T-helper 22 cell (primary cell): ENCODE results near the gene ARTN.

Source experiments
- DNase-seq: peaks from one replicate; pipeline ENCODE4 v3.0.0-alpha.2; 2020; ENCODE audit warnings: low read depth

ARTN gene

DNA sequence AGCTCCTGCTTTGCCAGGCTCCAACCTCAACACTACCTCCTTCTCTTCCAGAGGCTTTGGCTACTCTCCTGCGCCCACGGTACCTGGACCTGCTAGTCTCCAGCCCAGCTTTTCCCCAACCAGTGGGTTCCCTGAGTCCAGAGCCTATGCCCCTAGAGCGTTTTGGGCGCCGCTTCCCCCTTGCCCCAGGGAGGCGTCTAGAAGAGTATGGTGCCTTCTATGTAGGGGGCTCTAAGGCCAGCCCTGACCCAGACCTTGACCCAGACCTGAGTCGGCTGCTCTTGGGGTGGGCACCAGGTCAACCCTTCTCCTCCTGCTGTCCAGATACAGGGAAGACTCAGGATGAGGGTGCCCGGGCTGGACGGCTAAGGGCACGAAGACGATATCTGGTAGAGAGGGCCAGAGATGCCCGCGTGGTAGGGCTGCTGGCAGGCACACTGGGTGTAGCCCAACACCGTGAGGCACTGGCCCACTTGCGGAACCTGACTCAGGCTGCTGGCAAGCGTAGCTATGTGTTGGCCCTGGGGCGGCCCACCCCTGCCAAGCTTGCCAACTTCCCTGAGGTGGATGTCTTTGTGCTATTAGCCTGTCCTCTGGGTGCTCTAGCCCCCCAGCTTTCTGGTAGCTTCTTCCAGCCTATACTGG is 37.9 kb downstream of the ARTN start:
- DNase-seq = no peak

DNA sequence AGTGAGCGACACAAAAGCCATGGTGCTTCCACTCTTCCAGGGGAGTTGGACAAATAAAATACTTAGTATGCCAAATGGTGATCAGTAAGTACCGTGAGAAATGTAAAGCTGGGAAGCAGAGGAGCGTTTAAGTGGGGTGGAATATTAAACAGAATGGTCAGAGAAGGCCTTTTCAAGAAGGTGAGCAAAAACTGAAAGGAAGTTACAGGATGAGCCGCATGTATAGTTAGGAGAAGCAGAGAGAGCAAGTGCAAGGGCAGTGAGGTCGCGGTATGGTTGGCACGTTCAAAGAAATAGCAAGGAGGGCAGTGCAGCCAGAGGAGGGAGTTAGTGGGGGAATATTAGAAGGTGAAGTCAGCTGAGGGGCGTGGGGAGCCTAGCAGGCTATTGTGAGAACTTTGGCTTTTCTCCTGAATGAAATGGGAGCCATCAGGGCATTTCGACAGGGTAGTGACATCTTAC is 40.4 kb downstream of the ARTN start:
- no peak for DNase-seq

DNA sequence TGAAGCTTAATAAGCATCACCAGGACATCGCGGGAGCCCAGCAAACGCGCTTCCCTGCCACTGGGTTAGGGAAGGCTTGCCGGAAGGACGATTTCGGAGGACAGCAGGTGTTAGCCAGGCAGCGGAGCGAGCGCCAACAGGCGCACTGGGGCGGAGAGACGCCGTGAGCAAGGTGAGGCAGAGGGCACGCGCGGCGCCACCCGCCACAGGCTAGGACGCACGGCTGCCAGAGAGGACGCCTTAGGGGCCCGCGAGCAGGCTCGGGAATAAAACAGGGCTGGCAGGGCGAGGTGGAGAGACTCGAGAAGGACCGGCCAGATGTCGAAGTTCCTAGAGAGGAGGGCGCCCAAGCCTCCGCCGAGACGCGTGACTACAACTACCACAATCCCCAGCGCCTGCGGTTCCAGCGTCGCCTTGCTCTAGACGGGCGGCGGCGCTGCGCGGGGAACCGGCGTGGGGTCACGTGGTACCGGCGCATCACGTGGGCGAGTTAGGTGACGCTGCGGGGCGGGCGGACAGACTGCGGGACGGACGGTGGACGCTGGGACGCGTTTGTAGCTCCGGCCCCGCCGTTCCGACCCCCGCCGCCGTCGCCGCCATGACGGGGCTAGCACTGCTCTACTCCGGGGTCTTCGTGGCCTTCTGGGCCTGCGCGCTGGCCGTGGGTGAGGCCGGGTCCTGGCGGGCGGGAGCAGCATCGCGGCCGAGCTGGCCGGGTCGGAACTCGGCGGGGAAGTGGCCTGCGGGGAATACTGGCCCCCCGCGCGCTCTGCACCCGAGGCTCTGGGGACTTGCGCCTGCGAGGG is 41.0 kb downstream of the ARTN start, which contains the start of gene ATP6V0B:
ATP6V0B (plus strand) TSS at position 518 of the 806 bp plus-strand sequence; CDS start at position 599, 81 bp downstream.
- DNase-seq = peak; percentile 89

DNA sequence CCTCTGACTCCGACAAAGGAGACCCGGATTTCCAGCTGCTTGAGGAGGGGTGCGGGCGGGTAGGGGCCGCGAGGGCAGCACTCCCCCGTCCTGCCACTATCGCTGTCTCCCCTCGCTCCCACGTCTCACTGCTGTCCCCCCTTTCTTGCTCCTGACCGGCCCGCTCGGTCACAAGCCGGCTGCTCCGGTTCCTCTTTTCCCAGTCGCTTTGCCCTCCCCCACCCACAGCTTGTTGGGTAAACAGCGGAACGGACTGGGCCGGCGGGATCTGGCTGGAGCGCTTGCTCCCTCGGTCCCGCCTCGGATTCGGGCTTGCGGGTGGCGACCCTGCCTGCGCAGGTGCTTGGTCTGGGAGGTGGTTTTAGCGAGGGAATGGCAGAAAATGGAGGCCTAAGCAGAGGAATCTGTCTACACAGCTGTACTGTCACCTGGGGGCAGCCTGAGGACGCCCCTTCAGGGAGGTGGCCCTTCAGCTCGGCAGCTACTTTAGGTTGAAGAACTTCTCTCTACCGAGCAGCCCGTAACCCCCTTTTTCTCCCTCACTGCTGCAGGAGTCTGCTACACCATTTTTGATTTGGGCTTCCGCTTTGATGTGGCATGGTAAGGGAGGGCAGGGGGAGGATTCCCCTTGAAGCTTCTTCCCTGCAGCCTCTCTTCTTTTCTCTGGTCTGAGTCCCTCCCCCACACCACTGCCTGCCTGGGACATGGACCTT is 41.8 kb downstream of the ARTN start:
- DNase-seq = peak; percentile 18

DNA sequence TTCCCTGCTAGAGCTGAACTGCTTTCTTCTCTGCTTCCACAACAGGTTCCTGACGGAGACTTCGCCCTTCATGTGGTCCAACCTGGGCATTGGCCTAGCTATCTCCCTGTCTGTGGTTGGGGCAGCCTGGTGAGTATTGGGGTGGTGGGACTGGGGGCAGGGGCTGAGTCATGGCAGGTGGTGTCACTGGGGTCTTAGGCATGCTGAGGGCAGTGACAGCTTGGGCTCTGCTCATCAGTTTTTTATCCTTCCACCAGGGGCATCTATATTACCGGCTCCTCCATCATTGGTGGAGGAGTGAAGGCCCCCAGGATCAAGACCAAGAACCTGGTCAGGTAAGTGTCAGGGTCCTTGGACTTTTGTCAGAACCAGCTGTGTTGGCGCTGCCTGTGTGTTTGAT is 42.4 kb downstream of the ARTN start:
- no peak for DNase-seq

DNA sequence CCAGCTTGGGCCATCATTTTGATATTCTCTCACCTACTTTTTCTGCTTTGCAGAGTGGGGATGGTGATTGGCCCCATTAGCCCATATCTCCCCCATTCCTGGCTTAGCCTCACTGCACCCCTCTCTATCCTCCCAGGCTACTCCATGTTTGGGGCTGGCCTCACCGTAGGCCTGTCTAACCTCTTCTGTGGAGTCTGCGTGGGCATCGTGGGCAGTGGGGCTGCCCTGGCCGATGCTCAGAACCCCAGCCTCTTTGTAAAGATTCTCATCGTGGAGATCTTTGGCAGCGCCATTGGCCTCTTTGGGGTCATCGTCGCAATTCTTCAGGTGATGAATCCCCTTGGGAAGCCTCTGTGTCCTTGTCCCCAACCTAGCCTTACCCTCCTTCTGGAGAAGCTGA is 43.3 kb downstream of the ARTN start:
- no peak for DNase-seq

DNA sequence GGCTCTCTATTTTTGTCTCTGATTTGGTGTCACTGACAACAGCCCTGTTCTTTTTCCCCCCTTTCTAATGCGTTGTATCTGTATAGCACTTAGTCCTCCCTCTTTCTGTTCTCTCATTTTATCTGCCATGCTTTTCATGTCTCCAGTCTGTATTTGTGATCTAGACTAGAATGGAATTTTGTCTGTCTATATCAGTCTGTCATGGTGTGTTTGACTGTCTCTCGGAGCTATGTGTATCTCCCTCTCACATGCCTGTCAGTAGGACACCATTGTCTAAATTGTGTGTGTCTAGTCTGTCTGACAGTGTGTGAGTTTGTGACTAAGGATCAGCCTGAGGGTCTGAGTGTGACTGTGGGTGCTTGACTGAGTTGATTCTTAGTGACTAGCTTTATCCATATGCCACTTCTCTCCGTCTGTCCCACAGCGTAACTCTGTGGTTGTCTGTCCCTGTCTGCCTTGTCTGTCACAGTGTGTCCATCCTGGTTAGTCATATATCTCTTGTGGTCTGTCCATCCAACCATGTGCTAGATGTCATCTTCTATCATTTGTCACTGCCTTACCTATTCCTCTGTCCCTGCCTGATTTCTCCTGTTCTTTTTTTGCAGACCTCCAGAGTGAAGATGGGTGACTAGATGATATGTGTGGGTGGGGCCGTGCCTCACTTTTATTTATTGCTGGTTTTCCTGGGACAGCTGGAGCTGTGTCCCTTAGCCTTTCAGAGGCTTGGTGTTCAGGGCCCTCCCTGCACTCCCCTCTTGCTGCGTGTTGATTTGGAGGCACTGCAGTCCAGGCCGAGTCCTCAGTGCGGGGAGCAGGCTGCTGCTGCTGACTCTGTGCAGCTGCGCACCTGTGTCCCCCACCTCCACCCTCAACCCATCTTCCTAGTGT is 44.0 kb downstream of the ARTN start:
- DNase-seq = no peak

DNA sequence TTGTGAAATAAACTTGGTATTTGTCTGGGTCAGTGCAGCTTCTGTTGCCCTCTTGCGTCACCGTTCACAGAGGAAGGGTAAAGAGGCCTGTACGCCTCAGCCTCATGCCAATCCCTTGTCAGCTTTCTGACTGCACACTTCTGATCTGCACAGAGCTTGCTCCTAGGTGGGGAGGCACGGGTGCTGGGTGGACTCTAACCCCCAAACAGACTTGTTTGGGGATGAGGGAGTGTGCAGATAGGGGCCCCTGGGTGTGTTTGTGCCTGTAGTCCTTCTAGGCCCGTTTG is 44.6 kb downstream of the ARTN start:
- DNase-seq = no peak

DNA sequence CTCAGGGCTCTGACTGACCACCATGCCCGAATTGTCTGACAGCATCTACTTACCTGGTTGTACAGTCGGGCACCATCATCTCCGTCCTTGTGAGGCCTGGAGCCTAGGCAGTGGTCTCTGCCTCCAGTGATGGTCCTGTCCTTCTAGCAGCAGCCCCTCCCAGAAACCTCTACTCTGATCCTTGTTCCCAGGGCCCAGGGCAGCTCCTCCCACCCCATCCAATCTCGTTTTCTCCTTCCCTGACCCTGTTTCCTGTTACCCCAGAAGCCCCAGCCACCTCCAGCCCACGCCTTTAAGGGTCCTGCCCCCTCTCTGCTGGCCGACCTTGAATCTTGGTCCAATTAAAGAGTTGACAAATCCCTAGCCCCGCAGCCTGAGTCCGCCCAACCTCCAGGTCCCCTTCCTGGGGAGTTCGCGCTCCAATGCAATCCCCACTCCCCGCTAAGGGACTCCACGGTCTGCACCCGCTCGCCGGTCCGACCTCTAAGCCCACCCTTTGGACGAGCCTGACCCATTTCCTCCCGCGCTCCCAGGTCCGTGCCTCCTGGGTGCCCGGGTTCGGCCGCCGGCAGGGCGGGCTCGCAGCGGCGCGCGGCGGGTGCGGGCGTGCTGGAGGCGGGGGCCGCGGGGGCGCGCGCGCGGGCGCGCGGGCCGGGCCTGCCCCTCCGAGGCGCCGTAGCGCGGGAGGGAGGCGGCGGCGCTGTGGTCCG is 45.1 kb downstream of the ARTN start, which contains the start of gene B4GALT2:
B4GALT2 (plus strand) TSS at position 660 of the 710 bp plus-strand sequence. CDS start 1,951 bp downstream, outside the sequence.
- no peak for DNase-seq

DNA sequence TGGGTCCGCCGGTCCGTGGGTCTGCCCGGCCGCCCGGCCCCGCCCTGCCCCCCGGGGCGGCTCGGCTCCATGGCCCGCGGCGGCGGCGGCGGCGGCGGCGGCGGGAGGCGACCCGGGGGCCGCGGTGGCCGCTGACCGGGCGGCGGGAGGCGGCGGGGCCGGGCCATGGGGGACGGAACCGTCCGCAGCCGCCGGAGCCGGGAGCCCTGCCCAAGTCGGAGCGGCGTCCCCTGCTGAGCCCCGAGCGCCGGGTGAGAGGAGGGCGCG is 45.6 kb downstream of the ARTN start:
- DNase-seq = no peak

DNA sequence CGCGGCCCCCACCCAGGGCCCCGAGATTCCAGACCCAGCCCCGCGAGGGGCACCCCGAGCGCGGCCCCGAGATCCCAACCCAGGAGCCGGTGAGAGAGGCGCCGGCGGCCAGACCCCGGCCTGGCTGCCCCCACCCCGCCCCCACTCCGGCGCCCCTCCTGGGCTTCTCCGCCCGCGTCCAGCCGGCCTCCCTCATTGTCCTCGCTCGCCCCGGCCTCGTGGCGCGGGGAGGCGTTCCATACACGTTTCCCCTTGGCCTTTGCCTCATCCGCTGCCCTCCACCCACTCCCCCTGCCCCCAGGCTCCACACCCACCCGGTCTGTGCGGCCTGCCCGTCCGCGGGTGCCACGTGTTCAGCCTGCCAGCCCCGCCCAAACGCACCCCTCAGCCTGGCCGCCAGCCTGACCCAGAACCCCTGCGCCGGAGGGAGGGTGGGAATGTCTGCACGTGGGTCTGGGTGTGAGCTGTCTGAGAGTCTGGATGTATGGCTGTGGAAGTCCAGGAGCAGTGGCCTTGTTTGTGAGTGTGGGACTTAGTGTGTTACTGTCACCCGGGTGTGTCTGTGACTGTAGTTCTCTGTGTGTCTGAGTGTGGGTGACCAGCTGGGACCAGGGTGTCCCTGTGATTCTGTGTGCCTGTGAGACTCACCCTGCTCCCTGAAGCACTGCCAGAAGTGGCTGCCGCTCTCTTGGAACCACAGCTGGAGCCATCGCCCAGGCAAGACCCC is 46.1 kb downstream of the ARTN start:
- DNase-seq = no peak

DNA sequence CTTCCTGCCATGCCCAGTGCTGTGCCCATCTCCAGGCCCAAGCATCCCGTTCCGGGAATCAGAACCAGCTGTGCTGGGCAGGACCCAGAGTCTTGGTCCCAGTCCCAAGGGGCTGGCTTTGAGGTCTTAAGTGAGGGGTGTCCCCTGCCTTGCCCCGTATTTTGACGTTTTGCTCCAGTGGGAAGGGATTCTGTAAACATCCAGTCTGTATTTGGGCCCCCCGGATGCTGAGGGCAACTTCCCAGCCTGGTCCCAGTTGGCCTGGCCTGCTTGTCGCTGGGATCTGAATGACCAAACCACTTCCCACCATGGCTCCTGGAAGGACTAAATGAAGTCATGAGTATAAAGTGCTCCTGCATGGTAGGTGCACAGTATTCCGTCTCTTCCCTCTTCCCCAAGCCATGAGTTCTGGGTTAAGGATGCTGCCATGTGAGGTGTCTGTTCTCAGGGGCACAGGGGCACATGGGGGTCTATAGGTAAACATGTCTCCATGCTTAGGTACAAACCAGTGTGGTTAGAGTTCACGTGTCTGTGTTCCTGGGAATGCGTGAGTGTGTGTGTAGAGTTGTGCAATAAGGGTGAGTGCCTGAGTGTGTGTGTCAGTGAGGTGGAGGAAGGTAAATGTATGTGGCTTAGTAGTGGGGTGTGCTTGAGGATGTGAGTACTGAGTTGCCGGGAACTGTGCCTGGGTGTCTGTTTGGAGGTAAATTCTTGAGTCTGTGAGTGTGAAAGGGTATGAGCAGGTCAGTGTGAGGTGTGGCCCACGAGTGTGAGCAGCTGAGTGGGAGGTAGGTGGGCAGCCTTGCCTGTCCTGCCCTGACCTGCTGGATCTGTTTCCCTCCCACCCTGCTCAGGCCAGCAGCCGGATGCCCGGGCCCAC is 46.9 kb downstream of the ARTN start:
- no peak for DNase-seq

DNA sequence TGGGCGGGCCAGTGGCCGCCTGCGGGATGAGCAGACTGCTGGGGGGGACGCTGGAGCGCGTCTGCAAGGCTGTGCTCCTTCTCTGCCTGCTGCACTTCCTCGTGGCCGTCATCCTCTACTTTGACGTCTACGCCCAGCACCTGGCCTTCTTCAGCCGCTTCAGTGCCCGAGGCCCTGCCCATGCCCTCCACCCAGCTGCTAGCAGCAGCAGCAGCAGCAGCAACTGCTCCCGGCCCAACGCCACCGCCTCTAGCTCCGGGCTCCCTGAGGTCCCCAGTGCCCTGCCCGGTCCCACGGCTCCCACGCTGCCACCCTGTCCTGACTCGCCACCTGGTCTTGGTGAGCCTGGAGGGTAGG is 47.5 kb downstream of the ARTN start:
- DNase-seq = no peak

DNA sequence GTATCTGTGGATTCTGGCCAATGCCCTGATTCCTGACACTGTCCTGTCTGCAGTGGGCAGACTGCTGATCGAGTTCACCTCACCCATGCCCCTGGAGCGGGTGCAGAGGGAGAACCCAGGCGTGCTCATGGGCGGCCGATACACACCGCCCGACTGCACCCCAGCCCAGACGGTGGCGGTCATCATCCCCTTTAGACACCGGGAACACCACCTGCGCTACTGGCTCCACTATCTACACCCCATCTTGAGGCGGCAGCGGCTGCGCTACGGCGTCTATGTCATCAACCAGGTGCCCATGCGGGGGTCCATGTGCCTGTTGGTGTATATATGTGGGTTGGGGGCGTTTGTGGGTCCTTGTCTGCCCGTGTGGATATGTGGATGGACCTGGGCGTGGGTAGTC is 48.0 kb downstream of the ARTN start:
- no peak for DNase-seq

DNA sequence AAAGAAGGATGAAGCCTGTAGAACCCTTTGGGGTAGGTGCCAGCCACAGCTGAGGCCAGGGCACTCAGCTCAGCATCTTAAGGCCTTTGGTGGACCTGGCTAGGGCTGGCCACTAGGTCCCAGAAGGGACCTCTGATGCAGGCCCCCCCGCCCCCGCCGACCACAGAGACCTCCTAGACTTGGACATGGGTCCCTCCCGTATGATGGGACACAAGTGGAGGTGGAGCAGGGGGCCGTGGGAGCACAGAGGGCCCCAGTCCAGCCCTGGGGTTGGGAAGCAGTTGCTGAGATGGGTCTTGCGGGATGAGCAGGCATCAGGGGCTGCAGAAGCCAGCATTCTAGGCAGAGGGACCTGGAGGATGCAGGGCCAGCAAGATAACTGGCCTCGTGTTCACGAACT is 48.6 kb downstream of the ARTN start:
- DNase-seq = no peak

DNA sequence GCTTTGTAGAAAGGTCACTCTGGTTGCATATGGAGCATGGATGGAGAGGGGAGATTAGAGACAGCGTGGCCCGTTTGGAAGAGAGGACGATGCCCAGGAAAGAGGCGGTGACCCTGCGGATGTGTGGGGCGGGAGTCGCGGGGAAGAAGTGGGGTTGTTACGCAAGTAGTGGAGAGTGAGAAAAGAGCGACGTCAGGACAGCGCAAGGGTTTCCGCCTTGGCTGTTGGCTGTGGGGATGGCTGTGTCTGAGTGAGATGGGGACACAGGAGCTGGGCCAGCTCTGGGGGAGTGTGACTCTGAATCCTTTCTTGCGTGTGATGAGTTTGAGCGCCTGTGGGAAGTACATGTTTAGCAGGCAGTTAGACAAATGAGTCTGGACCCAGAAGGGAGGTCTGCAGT is 49.2 kb downstream of the ARTN start:
- DNase-seq = no peak

DNA sequence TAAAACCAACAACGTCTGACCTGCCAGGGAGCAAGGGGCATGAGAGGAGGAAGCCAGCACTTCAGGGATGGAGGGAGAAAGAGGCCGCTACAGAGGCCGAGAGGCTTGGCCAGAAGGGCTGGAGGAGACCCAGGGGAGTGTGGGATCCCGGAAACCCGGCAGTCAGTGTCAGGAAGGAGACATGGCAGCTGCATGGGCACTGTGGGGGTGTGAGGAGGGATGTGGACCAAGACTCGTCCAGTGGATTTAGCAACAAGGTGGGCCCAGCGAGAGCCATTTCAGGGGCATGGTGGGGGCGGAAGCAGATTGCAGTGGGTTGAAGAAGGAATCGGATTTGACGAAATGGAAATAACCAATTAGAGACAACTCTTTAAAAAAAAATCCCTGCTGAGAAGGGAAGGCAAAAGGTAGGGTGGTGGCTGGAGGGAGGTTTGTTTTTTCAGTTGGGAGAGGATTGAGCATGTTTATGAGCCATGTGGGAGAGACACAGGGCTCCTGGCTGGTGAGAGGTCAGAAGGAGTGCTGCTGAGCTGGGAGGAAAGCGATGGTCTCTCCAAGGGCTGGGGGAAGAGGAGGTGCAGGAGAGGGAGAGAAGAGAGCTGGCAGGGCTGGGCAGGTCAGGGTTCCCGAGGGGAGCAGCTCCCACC is 49.8 kb downstream of the ARTN start:
- DNase-seq = no peak

DNA sequence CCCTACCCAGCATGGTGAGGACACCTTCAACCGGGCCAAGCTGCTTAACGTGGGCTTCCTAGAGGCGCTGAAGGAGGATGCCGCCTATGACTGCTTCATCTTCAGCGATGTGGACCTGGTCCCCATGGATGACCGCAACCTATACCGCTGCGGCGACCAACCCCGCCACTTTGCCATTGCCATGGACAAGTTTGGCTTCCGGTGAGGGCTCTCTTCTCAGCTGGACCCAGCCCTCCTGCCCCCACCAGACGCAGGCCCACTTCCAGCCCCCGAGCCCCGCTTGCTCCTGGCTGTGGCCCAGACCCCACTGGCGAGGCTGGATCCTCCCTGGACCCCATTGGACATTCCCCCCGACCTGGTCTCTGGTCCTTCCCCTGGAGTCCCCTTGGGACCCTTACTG is 51.3 kb downstream of the ARTN start:
- DNase-seq = no peak

DNA sequence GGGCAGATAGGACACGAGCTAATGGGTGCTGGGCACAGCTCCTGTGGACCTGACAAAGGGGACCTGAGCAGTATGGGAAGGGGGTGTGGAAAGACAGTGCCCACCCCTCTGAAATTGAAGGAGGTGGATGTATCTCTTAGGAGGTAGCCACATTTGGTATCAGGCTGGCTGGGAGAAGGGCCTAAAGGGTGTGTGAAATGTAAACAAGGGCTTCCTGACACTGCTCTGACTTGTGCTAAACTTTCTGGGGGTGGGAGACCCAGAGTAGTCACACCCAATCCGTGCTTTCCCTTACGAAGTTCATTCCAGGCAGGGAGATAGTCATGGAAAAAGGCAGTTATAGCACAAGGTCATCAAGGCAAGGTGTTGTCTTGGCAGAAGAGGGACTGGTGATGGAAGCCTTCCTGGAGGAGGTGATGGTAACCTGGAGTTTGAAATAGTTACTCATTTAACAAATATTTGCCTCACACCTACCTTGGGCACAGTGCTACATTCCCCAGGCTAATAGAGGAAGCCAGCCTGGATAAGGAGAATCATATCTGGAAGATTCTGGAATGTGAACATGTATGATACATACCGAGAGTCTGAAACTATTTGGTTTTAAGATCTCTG is 52.5 kb downstream of the ARTN start:
- no peak for DNase-seq
